DOHH2 (cell line): ENCODE data around the gene DNAI1.

Source experiments
- H3F3A ChIP-seq: fragments of 200-600 bp; sonication (generic), shearing (Covaris generic); 2 replicates; pipeline ENCODE4 v1.6.0; 2016; ENCODE audit warnings: antibody characterized with exemption, mild to moderate bottlenecking; ENCODE audit not compliant: control insufficient read depth, insufficient read depth
- H3K27ac ChIP-seq: fragments of 200-600 bp; sonication (generic); 2 replicates; pipeline ENCODE4 v1.5.1; 2014; ENCODE audit warnings: low read depth, mild to moderate bottlenecking, low read length, moderate library complexity
- H3K27me3 ChIP-seq: fragments of 200-600 bp; sonication (generic); 2 replicates; pipeline ENCODE4 v1.6.1; 2014; ENCODE audit warnings: mild to moderate bottlenecking, low read length, mixed read lengths; ENCODE audit not compliant: control insufficient read depth
- H3K36me3 ChIP-seq: fragments of 200-600 bp; sonication (generic); 2 replicates; pipeline ENCODE4 v1.6.1; 2014; ENCODE audit warnings: mild to moderate bottlenecking, low read length, moderate library complexity, mixed read lengths; ENCODE audit not compliant: control insufficient read depth
- H3K4me1 ChIP-seq: fragments of 200-600 bp; sonication (generic); 2 replicates; pipeline ENCODE4 v1.6.1; 2014; ENCODE audit warnings: mild to moderate bottlenecking, low read length, mixed read lengths; ENCODE audit not compliant: control insufficient read depth
- H3K4me2 ChIP-seq: fragments of 200-600 bp; sonication (generic); 2 replicates; pipeline ENCODE4 v1.6.0; 2014; ENCODE audit warnings: mild to moderate bottlenecking, low read length, moderate library complexity
- H3K4me3 ChIP-seq: fragments of 200-600 bp; sonication (generic); 2 replicates; pipeline ENCODE4 v1.5.1; 2014; ENCODE audit warnings: mild to moderate bottlenecking, low read length, mixed read lengths
- H3K79me2 ChIP-seq: fragments of 200-600 bp; sonication (generic); 2 replicates; pipeline ENCODE4 v1.6.1; 2014; ENCODE audit warnings: mild to moderate bottlenecking, low read length, mixed read lengths; ENCODE audit not compliant: control insufficient read depth
- H3K9me2 ChIP-seq: fragments of 200-600 bp; sonication (generic); replicated peaks from 2 replicates; pipeline ENCODE4 v1.6.1; 2014; ENCODE audit warnings: mild to moderate bottlenecking, low read length, mixed read lengths; ENCODE audit not compliant: control insufficient read depth
- H3K9me3 ChIP-seq: fragments of 200-600 bp; sonication (generic); 2 replicates; pipeline ENCODE4 v1.6.1; 2014; ENCODE audit warnings: antibody characterized with exemption, low read length, mixed read lengths; ENCODE audit not compliant: control insufficient read depth, insufficient read depth
- H4K20me1 ChIP-seq: fragments of 200-600 bp; sonication (generic); 2 replicates; pipeline ENCODE4 v1.6.0; 2014; ENCODE audit warnings: low read depth, mild to moderate bottlenecking, antibody characterized with exemption, low read length, moderate library complexity; ENCODE audit not compliant: control insufficient read depth, insufficient read depth
- EZH2phosphoT487 ChIP-seq: fragments of 200-600 bp; sonication (generic); IDR thresholded peaks from 2 replicates; pipeline ENCODE4 v1.6.1; 2017; ENCODE audit warnings: borderline replicate concordance, mild to moderate bottlenecking, antibody characterized with exemption, low read length, moderate library complexity, mixed read lengths
- TF ChIP-seq, protein P1 (sequence below): fragments of 200-600 bp; sonication (generic); IDR thresholded peaks from one replicate; pipeline ENCODE4 v1.5.1; 2014; ENCODE audit warnings: antibody characterized with exemption, mild to moderate bottlenecking, low read depth, low read length; ENCODE audit not compliant: poor library complexity, severe bottlenecking

Gene DNAI1

DNA sequence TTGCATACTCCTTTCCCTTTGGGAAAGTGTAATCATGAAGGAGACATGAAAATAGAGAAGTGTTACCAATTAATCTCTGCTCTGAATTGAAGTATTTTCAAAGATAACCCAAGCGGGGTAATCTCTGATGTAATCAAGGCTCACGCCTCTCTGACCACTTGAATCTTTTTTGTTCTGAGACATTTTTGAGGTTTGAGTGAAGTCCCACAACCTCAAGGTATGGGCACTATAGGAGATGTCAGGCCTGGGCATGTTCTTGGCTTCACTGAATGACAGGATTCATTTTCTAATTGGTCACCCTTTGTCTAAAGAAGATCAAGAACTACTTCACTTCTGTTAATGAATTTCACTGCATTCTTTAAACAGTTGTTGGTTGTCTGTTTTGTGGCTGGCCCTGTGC is 40.5 kb downstream of the DNAI1 start:
- Histone ChIP-seq H3K27me3 (peaks cover 2% of the 10 kb centered on the region; the same call in 1 of the 2 replicates), H3K9me2 (no peaks in the 10 kb centered on the region), H3F3A (no peaks in the 10 kb centered on the region), H3K4me1 (no peaks in the 10 kb centered on the region), H3K27ac (no peak overlapping the region), H3K9me3 (no peaks in the 10 kb centered on the region), H3K79me2 (no peaks in the 10 kb centered on the region), H4K20me1 (no peaks in the 10 kb centered on the region), H3K4me3 (no peak overlapping the region), H3K36me3 (no peaks in the 10 kb centered on the region), H3K4me2 (no peak overlapping the region)
- no peak for TF ChIP-seq EZH2phosphoT487

DNA sequence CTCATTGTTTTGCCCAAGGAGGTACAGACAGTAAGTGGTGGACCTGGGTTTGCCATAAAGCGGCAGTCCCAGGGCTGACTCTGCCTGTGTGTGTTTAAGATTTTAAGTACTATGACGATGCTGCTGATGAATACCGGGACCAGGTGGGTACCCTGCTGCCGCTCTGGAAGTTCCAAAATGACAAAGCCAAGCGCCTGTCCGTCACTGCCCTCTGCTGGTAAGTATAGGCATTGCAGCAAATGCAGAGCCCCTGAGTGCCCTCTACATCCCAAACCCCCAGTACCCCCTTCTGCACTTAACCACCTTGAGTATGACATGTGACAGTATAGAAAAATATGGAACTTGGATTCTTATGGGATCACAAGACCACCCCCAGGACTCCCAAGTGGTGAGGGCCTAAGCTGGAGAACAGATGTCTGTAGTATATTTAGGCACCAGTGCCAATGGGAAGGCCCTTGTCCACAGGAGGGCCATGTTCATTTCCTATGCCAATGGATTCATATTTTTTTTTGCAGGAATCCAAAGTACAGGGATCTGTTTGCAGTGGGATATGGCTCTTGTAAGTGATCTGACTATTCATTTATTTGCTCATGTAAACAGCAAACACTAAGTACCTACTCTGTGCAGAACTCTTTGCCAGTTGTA is 42.1 kb downstream of the DNAI1 start:
- Histone ChIP-seq H3K36me3 (no peaks in the 10 kb centered on the region), H3K4me3 (no peak overlapping the region), H3F3A (no peaks in the 10 kb centered on the region), H3K27ac (no peak overlapping the region), H4K20me1 (no peaks in the 10 kb centered on the region), H3K9me2 (no peaks in the 10 kb centered on the region), H3K4me2 (no peak overlapping the region), H3K9me3 (no peaks in the 10 kb centered on the region), H3K27me3 (peaks cover 2% of the 10 kb centered on the region; the same call in 1 of the 2 replicates), H3K4me1 (no peaks in the 10 kb centered on the region), H3K79me2 (no peaks in the 10 kb centered on the region)
- TF ChIP-seq EZH2phosphoT487, result no peak
- TF ChIP-seq, protein P1, sequence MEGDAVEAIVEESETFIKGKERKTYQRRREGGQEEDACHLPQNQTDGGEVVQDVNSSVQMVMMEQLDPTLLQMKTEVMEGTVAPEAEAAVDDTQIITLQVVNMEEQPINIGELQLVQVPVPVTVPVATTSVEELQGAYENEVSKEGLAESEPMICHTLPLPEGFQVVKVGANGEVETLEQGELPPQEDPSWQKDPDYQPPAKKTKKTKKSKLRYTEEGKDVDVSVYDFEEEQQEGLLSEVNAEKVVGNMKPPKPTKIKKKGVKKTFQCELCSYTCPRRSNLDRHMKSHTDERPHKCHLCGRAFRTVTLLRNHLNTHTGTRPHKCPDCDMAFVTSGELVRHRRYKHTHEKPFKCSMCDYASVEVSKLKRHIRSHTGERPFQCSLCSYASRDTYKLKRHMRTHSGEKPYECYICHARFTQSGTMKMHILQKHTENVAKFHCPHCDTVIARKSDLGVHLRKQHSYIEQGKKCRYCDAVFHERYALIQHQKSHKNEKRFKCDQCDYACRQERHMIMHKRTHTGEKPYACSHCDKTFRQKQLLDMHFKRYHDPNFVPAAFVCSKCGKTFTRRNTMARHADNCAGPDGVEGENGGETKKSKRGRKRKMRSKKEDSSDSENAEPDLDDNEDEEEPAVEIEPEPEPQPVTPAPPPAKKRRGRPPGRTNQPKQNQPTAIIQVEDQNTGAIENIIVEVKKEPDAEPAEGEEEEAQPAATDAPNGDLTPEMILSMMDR, result peak; percentile 96

DNA sequence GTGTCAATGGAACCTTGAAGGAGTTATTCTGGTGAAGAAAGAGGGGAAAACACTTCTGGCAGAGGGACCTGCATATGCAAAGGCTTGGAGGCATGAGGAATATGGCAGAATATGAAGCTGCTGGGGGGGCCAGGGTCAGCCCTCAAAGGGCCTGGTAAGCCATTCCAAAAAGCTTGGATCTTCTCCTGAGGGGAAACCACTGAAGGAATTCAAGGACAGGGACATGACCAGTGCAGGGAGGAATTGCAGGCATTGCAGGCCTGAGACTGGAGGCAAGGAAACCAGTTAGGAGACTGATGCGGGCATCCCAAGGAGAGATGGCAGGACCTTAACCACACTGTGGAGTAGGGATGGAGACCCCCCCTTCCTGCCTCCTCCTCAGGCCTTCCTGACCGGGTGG is 42.8 kb downstream of the DNAI1 start:
- no peaks in the 10 kb centered on the region for H4K20me1 ChIP-seq
- no peaks in the 10 kb centered on the region for H3K36me3 ChIP-seq
- no peaks in the 10 kb centered on the region for H3K9me3 ChIP-seq
- no peaks in the 10 kb centered on the region for H3K4me1 ChIP-seq
- TF ChIP-seq, protein P1, result no peak
- no peak for TF ChIP-seq EZH2phosphoT487
- H3K79me2 ChIP-seq, result no peaks in the 10 kb centered on the region
- no peak overlapping the region for H3K27ac ChIP-seq
- H3F3A ChIP-seq, result no peaks in the 10 kb centered on the region
- no peak overlapping the region for H3K4me2 ChIP-seq
- peaks cover 2% of the 10 kb centered on the region; the same call in 1 of the 2 replicates for H3K27me3 ChIP-seq
- H3K4me3 ChIP-seq, result no peak overlapping the region
- no peaks in the 10 kb centered on the region for H3K9me2 ChIP-seq

DNA sequence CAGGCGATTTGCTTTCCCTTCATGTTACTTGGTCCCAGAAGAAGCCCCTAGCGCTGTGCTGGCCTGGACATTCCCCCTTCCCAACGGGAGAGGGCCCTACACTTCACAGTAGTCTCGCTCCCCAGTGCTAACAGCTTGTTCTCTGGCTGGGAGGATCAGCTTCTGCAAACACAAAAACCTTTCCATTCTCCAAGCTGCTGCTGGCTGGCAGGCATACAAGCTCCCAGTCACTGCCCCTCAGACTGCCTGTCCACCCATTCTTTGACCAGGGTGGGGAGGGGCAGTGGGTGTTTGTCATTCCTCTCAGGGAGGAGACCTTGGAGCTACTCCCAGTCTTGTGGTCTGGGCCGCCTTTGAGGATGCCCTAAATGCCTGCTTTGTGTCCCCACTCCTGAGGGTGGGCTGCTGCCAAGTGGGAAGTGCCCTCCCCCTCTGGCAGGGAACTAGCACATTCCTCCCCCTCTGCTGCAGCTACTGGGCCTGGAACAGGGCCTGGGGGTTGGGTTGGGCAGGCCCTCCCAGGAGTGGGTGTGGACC is 43.4 kb downstream of the DNAI1 start:
- Histone ChIP-seq H3F3A (no peaks in the 10 kb centered on the region), H3K9me2 (no peaks in the 10 kb centered on the region), H3K36me3 (no peaks in the 10 kb centered on the region), H3K4me2 (no peak overlapping the region), H3K9me3 (no peaks in the 10 kb centered on the region), H3K4me3 (no peak overlapping the region), H3K27me3 (peaks cover 2% of the 10 kb centered on the region; the same call in 1 of the 2 replicates), H4K20me1 (no peaks in the 10 kb centered on the region), H3K4me1 (no peaks in the 10 kb centered on the region), H3K27ac (no peak overlapping the region), H3K79me2 (no peaks in the 10 kb centered on the region)
- TF ChIP-seq EZH2phosphoT487, result no peak
- TF ChIP-seq, protein P1, result no peak
